ENCODE measurements around the gene HOXD8.

- TF ChIP-seq CTCF (IDR thresholded peaks at IDR 0.05) (no peak), POLR2A (IDR thresholded peaks at IDR 0.05) (no peak)
Observed at GRCh38 chr2:176133389-176133788, 3.9 kb downstream of the HOXD8 start.

All from testis (tissue), 2 donors.